GM19395 (cell line): Measurements from ENCODE around the gene RAB5B.

Source experiments
- ATAC-seq: cut with Tn5 transposase; IDR thresholded peaks from one replicate; pipeline ENCODE4 v1.9.1; 2021; ENCODE audit warnings: mild to moderate bottlenecking, moderate library complexity; ENCODE audit not compliant: unreplicated experiment

The RAB5B gene

GRCh38 chr12:55973599-55974307 lies at the start of gene RAB5B:
Gene RAB5B, plus strand, starts transcription at chr12:55974078. Its CDS starts 12,883 bp downstream, at chr12:55986961.
- peak; percentile 97 for ATAC-seq

GRCh38 chr12:55925371-55925770 lies 48.5 kb upstream of the RAB5B start:
- ATAC-seq, result no peak

- ATAC-seq, result peak; percentile 0
These were observed 47.8 kb upstream of the RAB5B start for GRCh38 chr12:55925870-55926737.

GRCh38 chr12:55926738-55927587 lies 46.9 kb upstream of the RAB5B start:
- peak; percentile 46 for ATAC-seq

GRCh38 chr12:55927588-55928502 lies 46.0 kb upstream of the RAB5B start, which contains the start of gene PYM1:
Gene PYM1, minus strand, starts transcription at chr12:55927894. Its CDS starts 133 bp downstream, at chr12:55927761.
- peak; percentile 41 for ATAC-seq

GRCh38 chr12:55929306-55929791 lies 44.5 kb upstream of the RAB5B start:
- peak; percentile 46 for ATAC-seq

GRCh38 chr12:55930771-55931316 lies 43.0 kb upstream of the RAB5B start, which contains the start of gene DGKA:
Gene DGKA, plus strand, starts transcription at chr12:55931162. Its CDS starts 5,342 bp downstream, at chr12:55936504.
- ATAC-seq, result peak; percentile 20

- ATAC-seq, result no peak
These were observed 42.5 kb upstream of the RAB5B start for GRCh38 chr12:55931317-55931779.

GRCh38 chr12:55931780-55932550 lies 41.9 kb upstream of the RAB5B start:
- no peak for ATAC-seq

GRCh38 chr12:55932551-55932910 lies 41.3 kb upstream of the RAB5B start:
- no peak for ATAC-seq

- no peak for ATAC-seq
These were observed 40.6 kb upstream of the RAB5B start for GRCh38 chr12:55933169-55933798.

- no peak for ATAC-seq
These were observed 39.8 kb upstream of the RAB5B start for GRCh38 chr12:55933799-55934742.

- ATAC-seq, result no peak
These were observed 39.1 kb upstream of the RAB5B start for GRCh38 chr12:55934773-55935172.

- ATAC-seq, result no peak
These were observed 38.1 kb upstream of the RAB5B start for GRCh38 chr12:55935738-55936151.

GRCh38 chr12:55937981-55938380 lies 35.9 kb upstream of the RAB5B start:
- ATAC-seq, result no peak

GRCh38 chr12:55938826-55939501 lies 34.9 kb upstream of the RAB5B start:
- ATAC-seq, result no peak
